GOT3 (cell line): Measurements from ENCODE around the gene PPP1R9A.

Experiments used
- DNase-seq: peaks from one replicate; lab custom pipeline; 2025; ENCODE audit warnings: mixed read lengths; lab: John Stamatoyannopoulos, UW

Gene PPP1R9A

GRCh38 chr7:95320651-95321050 is 413.3 kb downstream of the PPP1R9A start:
- DNase-seq: no peak

- no peak for DNase-seq
Measured at GRCh38 chr7:95321720-95322119, 414.3 kb downstream of the PPP1R9A start.

- DNase-seq: no peak
Measured at GRCh38 chr7:95322396-95322795, 415.0 kb downstream of the PPP1R9A start.

- no peak for DNase-seq
Measured at GRCh38 chr7:95322854-95323253, 415.5 kb downstream of the PPP1R9A start.

GRCh38 chr7:95323410-95324129 is 416.2 kb downstream of the PPP1R9A start:
- no peak for DNase-seq

- no peak for DNase-seq
Measured at GRCh38 chr7:95324431-95324830, 417.0 kb downstream of the PPP1R9A start, which contains the start of gene PON1. Gene PON1, minus strand, starts transcription at chr7:95324532. Its CDS starts 57 bp downstream, at chr7:95324475.

- no peak for DNase-seq
Measured at GRCh38 chr7:95327356-95327755, 420.0 kb downstream of the PPP1R9A start.

GRCh38 chr7:95330204-95330960 is 423.0 kb downstream of the PPP1R9A start:
- no peak for DNase-seq

GRCh38 chr7:95330961-95331337 is 423.6 kb downstream of the PPP1R9A start:
- no peak for DNase-seq

- no peak for DNase-seq
Measured at GRCh38 chr7:95334447-95334846, 427.1 kb downstream of the PPP1R9A start.

GRCh38 chr7:95335093-95335492 is 427.7 kb downstream of the PPP1R9A start:
- DNase-seq: no peak

GRCh38 chr7:95338832-95339231 is 431.4 kb downstream of the PPP1R9A start:
- DNase-seq: no peak

GRCh38 chr7:95340491-95340890 is 433.1 kb downstream of the PPP1R9A start:
- DNase-seq: no peak

- DNase-seq: no peak
Measured at GRCh38 chr7:95342029-95342428, 434.6 kb downstream of the PPP1R9A start.

- no peak for DNase-seq
Measured at GRCh38 chr7:95342642-95343307, 435.4 kb downstream of the PPP1R9A start.
